ENCODE measurements around the gene CRNKL1. TPM values are rescaled to one million over a fixed set of nuclear protein-coding genes. Genes with fewer than 3 reads are reported as not detected.
A peak's percentile ranks its signal among the peaks of the same experiment; 100 is the strongest.

The CRNKL1 gene
- total RNA-seq: 21.8 and 21.9 TPM in 2 replicates
- long read RNA-seq, full-length matches to known transcripts: 111 of 129 reads
- long read RNA-seq, partial matches to known transcripts: 12 of 129 reads
- long read RNA-seq, other reads (novel, unspliced or antisense): 6 of 129 reads

DNA sequence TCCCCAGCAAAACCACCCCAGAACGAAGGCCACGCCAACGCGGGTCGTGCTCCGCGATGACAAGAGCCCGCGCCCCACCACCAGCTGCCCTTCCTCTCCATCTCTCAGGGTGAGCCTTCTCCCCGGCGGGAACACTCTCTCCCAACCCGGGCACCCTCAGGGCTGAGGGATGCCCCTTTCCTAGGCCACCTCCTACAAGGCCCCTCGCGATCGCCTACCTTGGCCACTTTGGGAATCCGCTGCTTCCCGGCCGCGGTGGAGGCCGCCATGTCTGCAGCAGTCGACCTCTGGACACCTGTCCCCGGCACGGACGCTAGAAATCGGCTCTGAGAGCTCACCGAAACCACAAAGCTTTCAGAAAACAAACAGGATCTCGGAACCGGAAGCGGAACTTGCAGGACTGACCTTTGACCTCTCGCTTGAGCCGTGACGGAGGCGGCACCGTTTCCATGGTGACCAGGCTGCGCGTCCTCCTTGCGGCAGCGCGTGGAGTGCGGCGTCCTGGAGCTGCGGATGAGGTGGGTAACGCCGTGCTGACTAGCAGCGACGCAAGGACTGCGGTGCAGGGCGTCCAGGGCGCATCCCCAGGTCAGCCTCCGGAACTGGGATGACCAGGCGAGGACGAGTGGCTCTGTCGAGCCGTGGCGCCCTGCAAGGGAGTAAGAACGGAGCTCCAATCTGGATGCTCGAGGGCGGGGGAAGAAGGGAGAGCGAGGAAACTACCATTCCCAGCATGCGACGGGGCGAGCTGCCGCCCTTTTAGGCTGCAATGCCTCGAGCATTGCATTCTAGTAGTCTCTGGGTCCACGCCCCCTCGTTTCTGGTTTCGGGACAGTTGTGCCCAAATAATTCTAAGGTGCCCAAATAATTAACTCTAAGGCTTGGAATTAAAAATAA is at the start of gene CRNKL1, which contains the start of gene CFAP61:
CRNKL1 (minus strand) TSS at position 393 of the 897 bp plus-strand sequence; CDS start at position 269, 124 bp downstream.
CFAP61 (plus strand) TSS at position 459 of the 897 bp plus-strand sequence. CDS start 4,122 bp downstream, outside the sequence.
- Mint-ChIP-seq H3K4me1 (ENCODE audit: unreplicated experiment) (peaks cover 19% of the 10 kb centered on the region), H3K4me3 (ENCODE audit: unreplicated experiment) (peak within 1 kb of the TSS; percentile 98), H3K36me3 (ENCODE audit: unreplicated experiment) (peaks cover 29% of the 10 kb centered on the region), H3K9me3 (ENCODE audit: unreplicated experiment) (no peaks in the 10 kb centered on the region), H3K27ac (ENCODE audit: unreplicated experiment) (peak within 1 kb of the TSS; percentile 96), H3K27me3 (ENCODE audit: unreplicated experiment) (peaks cover 31% of the 10 kb centered on the region)
- peak; percentile 98 for DNase-seq (ENCODE audit: extremely low spot score, unreplicated experiment)
- TF ChIP-seq, protein P1, sequence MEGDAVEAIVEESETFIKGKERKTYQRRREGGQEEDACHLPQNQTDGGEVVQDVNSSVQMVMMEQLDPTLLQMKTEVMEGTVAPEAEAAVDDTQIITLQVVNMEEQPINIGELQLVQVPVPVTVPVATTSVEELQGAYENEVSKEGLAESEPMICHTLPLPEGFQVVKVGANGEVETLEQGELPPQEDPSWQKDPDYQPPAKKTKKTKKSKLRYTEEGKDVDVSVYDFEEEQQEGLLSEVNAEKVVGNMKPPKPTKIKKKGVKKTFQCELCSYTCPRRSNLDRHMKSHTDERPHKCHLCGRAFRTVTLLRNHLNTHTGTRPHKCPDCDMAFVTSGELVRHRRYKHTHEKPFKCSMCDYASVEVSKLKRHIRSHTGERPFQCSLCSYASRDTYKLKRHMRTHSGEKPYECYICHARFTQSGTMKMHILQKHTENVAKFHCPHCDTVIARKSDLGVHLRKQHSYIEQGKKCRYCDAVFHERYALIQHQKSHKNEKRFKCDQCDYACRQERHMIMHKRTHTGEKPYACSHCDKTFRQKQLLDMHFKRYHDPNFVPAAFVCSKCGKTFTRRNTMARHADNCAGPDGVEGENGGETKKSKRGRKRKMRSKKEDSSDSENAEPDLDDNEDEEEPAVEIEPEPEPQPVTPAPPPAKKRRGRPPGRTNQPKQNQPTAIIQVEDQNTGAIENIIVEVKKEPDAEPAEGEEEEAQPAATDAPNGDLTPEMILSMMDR (IDR thresholded peaks at IDR 0.05): no peak

DNA sequence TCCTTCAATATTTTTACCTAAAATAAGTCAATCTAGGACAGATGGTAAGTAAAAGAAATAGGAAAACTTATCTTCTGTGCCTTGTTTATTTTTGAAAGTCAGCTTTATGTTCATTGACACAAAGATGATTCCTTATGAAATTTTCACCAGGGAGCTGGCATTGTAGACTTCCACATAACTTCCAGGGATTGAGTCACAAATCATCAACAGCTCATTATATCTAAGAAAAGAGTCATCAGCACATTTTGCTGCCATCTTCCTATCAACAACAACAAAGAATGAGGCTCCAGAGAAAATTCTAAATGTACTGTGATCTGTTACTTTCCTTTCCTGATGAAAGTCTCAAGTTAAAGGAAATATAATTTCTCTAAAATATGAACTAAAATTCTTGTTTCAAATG is 48.6 kb upstream of the CRNKL1 start:
- DNase-seq (ENCODE audit: extremely low spot score, unreplicated experiment): no peak
- Mint-ChIP-seq H3K36me3 (ENCODE audit: unreplicated experiment) (no peaks in the 10 kb centered on the region), H3K4me3 (ENCODE audit: unreplicated experiment) (no peak overlapping the region), H3K4me1 (ENCODE audit: unreplicated experiment) (no peaks in the 10 kb centered on the region), H3K9me3 (ENCODE audit: unreplicated experiment) (no peaks in the 10 kb centered on the region), H3K27ac (ENCODE audit: unreplicated experiment) (no peak overlapping the region), H3K27me3 (ENCODE audit: unreplicated experiment) (peaks cover 15% of the 10 kb centered on the region)
- TF ChIP-seq, protein P1 (IDR thresholded peaks at IDR 0.05): no peak

DNA sequence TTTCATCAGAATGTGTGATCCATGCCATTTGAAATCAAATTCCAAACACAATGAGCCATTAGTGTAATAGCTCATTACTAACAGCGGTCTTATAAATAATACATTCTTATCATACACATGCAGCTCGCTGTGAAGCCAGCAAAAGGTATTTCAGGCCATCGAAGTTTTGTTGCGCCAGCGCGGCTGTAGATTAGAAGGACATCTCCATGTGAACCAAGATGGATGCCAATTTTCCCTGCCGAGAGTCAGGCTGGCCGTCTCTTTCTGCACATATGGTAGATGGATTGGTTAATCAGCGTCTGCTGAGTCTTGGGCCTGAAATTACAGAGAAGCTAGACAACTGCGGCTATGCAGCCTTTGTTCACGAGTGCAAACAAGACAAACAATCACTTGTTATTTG is 44.2 kb upstream of the CRNKL1 start:
- Mint-ChIP-seq H3K36me3 (ENCODE audit: unreplicated experiment) (no peaks in the 10 kb centered on the region), H3K4me1 (ENCODE audit: unreplicated experiment) (no peaks in the 10 kb centered on the region), H3K27ac (ENCODE audit: unreplicated experiment) (no peak overlapping the region), H3K9me3 (ENCODE audit: unreplicated experiment) (no peaks in the 10 kb centered on the region), H3K4me3 (ENCODE audit: unreplicated experiment) (no peak overlapping the region), H3K27me3 (ENCODE audit: unreplicated experiment) (peaks cover 21% of the 10 kb centered on the region)
- TF ChIP-seq, protein P1 (IDR thresholded peaks at IDR 0.05): no peak
- no peak for DNase-seq (ENCODE audit: extremely low spot score, unreplicated experiment)

DNA sequence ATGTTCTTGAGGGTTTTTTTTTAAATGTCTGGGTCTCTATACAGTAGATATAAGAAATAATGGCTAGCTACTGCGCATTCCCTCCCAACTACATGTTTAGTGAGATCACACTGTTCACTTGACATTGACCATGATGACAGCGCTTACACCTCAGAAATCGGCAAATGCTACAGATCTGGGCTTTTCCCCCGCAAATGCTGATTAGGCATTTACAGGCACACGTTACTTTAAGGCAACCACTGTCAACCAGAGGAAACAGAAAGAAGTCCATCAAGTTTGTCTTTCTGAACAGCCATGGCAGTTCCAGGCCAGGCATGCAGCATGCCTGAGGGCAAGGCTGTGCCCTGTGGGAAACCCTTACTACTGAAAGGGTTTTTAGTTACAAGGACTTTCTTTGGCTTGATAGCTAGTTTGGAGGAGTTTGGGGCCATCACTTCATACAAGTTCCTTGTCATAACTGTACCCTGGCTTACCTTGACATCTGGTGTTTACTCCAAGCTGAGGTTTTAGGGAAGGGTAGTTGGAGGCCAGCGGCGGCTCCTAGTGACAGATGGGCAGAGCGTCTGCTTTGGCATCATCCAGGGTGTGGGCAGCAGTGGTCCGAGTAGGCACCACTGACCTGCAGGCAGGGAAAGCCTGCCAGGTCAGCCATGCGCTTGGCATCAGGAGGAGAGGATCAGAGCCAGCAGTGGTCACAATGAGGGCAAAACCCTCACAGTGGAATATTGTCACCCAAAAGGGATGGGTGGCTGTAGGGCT is 43.0 kb upstream of the CRNKL1 start:
- H3K4me1 Mint-ChIP-seq (ENCODE audit: unreplicated experiment): no peaks in the 10 kb centered on the region
- DNase-seq (ENCODE audit: extremely low spot score, unreplicated experiment): no peak
- no peak overlapping the region for H3K27ac Mint-ChIP-seq (ENCODE audit: unreplicated experiment)
- peaks cover 26% of the 10 kb centered on the region for H3K27me3 Mint-ChIP-seq (ENCODE audit: unreplicated experiment)
- TF ChIP-seq, protein P1 (IDR thresholded peaks at IDR 0.05): no peak
- no peaks in the 10 kb centered on the region for H3K9me3 Mint-ChIP-seq (ENCODE audit: unreplicated experiment)
- H3K36me3 Mint-ChIP-seq (ENCODE audit: unreplicated experiment): no peaks in the 10 kb centered on the region
- H3K4me3 Mint-ChIP-seq (ENCODE audit: unreplicated experiment): no peak overlapping the region

All from osteocyte (in vitro differentiated cells).